CD14-positive monocyte (primary cell): ENCODE measurements around the gene NRSN1. TPM values are rescaled to one million over a fixed set of nuclear protein-coding genes. Genes with fewer than 3 reads are reported as not detected.

ENCODE experiments used
- DNase-seq, 3 donors: peaks; one replicate each; pipeline ENCODE4 v3.0.0-alpha.2; 2011 to 2022
- H2AFZ ChIP-seq: 2 replicates; pipeline ENCODE4 v1.6.0; 2012; ENCODE audit warnings: mild to moderate bottlenecking, low read depth, low read length, inconsistent platforms; ENCODE audit not compliant: insufficient read depth, poor library complexity, severe bottlenecking
- H3K27ac ChIP-seq, 2 donors: 1 replicate in 1 of 2; 2 replicates in 1 of 2; pipeline ENCODE4 v1.5.1; 2012 to 2013; ENCODE audit warnings: low read length in 2 of 2, control low read depth in 1 of 2, inconsistent platforms in 1 of 2, low read depth in 1 of 2, mild to moderate bottlenecking in 1 of 2
- H3K27me3 ChIP-seq, 2 donors: one replicate each; pipeline versions ENCODE4 v1.6.0 to v1.6.1; 2011 to 2013; ENCODE audit warnings: low read length in 2 of 2; ENCODE audit not compliant: control insufficient read depth in 2 of 2, insufficient read depth in 2 of 2
- H3K36me3 ChIP-seq, 2 donors: replicated peaks in 1 of 2; 1 replicate in 1 of 2; 2 replicates in 1 of 2; pipeline versions ENCODE4 v1.5.1 to v1.6.1; 2012 to 2013; ENCODE audit warnings: low read length in 2 of 2, control low read depth in 1 of 2, inconsistent platforms in 1 of 2, mild to moderate bottlenecking in 1 of 2; ENCODE audit not compliant: insufficient read depth in 2 of 2, control insufficient read depth in 1 of 2
- H3K4me1 ChIP-seq, 2 donors: 1 replicate in 1 of 2; 2 replicates in 1 of 2; pipeline versions ENCODE4 v1.5.1 to v1.6.1; 2012 to 2013; ENCODE audit warnings: low read length in 2 of 2, control low read depth in 1 of 2, inconsistent platforms in 1 of 2, mild to moderate bottlenecking in 1 of 2, moderate library complexity in 1 of 2; ENCODE audit not compliant: insufficient read depth in 2 of 2, control insufficient read depth in 1 of 2
- H3K4me2 ChIP-seq: replicated peaks from 2 replicates; pipeline ENCODE3; 2012; ENCODE audit warnings: low read length, moderate library complexity, mild to moderate bottlenecking; ENCODE audit not compliant: poor library complexity, severe bottlenecking; ENCODE audit errors: extremely low read depth
- H3K4me3 ChIP-seq, 3 experiments: fragments of 200-600 bp in 1 of 3; sonication (generic) in 1 of 3; replicated peaks in 1 of 3; 1 replicate in 2 of 3; 2 replicates in 1 of 3; pipeline ENCODE4 v1.5.1; 2011 to 2013; ENCODE audit warnings: low read length in 3 of 3, mild to moderate bottlenecking in 3 of 3, control low read depth in 2 of 3, low read depth in 2 of 3, inconsistent platforms in 1 of 3, moderate library complexity in 1 of 3
- H3K79me2 ChIP-seq: 2 replicates; pipeline ENCODE4 v1.6.0; 2012; ENCODE audit warnings: mild to moderate bottlenecking, control low read depth, inconsistent platforms, low read length, moderate library complexity; ENCODE audit not compliant: insufficient read depth
- H3K9ac ChIP-seq: 2 replicates; pipeline ENCODE4 v1.6.0; 2017; ENCODE audit warnings: low read length, mild to moderate bottlenecking; ENCODE audit not compliant: insufficient read depth, poor library complexity, severe bottlenecking
- H3K9me3 ChIP-seq, 2 donors: replicated peaks in 1 of 2; 1 replicate in 1 of 2; 2 replicates in 1 of 2; pipeline versions ENCODE4 v1.5.1 to v1.6.1; 2012 to 2013; ENCODE audit warnings: low read length in 2 of 2, control low read depth in 1 of 2; ENCODE audit not compliant: control insufficient read depth in 1 of 2, insufficient read depth in 1 of 2
- H4K20me1 ChIP-seq: 2 replicates; pipeline ENCODE4 v1.6.0; 2012; ENCODE audit warnings: mild to moderate bottlenecking, low read length, control low read depth, moderate library complexity; ENCODE audit not compliant: insufficient read depth
- H3K27ac Mint-ChIP-seq, 7 donors: one replicate each; pipeline ENCODE4 v1.8.0; 2020; ENCODE audit warnings: mild to moderate bottlenecking in 7 of 7, mixed read lengths in 7 of 7, moderate library complexity in 6 of 7, inconsistent platforms in 2 of 7
- H3K27me3 Mint-ChIP-seq, 3 donors: one replicate each; pipeline ENCODE4 v1.8.0; 2021 to 2022; ENCODE audit warnings: low read depth in 3 of 3, mild to moderate bottlenecking in 3 of 3, mixed read lengths in 3 of 3, moderate library complexity in 3 of 3, inconsistent platforms in 1 of 3
- H3K36me3 Mint-ChIP-seq, 2 donors: one replicate each; pipeline ENCODE4 v1.8.0; 2020; ENCODE audit warnings: mixed read lengths in 2 of 2, inconsistent platforms in 1 of 2, mild to moderate bottlenecking in 1 of 2
- H3K4me1 Mint-ChIP-seq: one replicate; pipeline ENCODE4 v1.8.0; 2020; ENCODE audit warnings: mild to moderate bottlenecking, mixed read lengths
- H3K4me3 Mint-ChIP-seq, 2 donors: one replicate each; pipeline ENCODE4 v1.8.0; 2020; ENCODE audit warnings: mild to moderate bottlenecking in 2 of 2, mixed read lengths in 2 of 2, moderate library complexity in 1 of 2
- H3K9me3 Mint-ChIP-seq, 7 donors: one replicate each; pipeline ENCODE4 v1.8.0; 2020 to 2022; ENCODE audit warnings: mixed read lengths in 7 of 7, mild to moderate bottlenecking in 6 of 7, moderate library complexity in 6 of 7, inconsistent platforms in 2 of 7
- WGBS: methylation state at CpG from one replicate; pipeline ENCODE4 v1.1.5; 2013; ENCODE audit warnings: missing lambda C conversion rate; ENCODE audit not compliant: insufficient coverage; 5-methylcytosine and 5-hydroxymethylcytosine counted together
- intact Hi-C, 2 donors: fragments of 100-400 bp; cut with micrococcal nuclease; formaldehyde crosslinking; loops; one replicate each; pipeline versions ENCODE4 v1.15.0 to v1.15.1; 2023
- polyA plus RNA-seq, 3 donors: library from polyadenylated mRNA; depleted of rRNA in 1 of 3; unstranded in 2 of 3; stranded (reverse) in 1 of 3; fragments of 300-500 nt in 2 of 3; fragments of >200 nt in 1 of 3; fragmentation: Illumina TruSeq in 2 of 3; gene quantifications; 1 replicate in 2 of 3; 2 replicates in 1 of 3; pipeline ENCODE4 v1.2.3, GENCODE V29; 2012 to 2021
- TF ChIP-seq, protein P1 (sequence below): fragments of 200-600 bp; IDR thresholded peaks from one replicate; pipeline ENCODE4 v1.8.0; 2022; ENCODE audit warnings: antibody characterized with exemption, mild to moderate bottlenecking

Gene NRSN1
- polyA plus RNA-seq, 3 donors = not detected

DNA sequence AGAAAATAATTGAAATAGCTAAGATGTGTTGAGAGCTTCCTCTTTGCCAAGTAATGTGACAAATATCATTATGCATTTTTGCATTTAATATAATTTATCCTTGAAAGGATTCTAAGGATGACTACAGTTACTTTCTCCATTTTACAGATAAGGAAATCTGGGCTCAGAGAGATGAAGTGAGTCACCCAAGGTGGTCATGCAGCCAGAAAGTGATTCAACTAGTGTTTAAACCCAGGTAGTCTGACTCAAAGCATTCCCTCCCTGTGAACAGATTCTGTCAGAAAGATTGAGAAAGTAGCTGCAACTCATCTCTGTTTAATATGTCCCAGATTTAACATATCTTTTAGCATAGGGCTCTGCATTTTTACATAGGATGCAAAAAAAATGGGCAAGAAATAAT, 28.1 kb downstream of the NRSN1 start:
- no peak overlapping the region for H2AFZ ChIP-seq
- H3K4me1 Mint-ChIP-seq = no peaks in the 10 kb centered on the region
- H3K4me3 Mint-ChIP-seq = no peak overlapping the region
- TF ChIP-seq, protein P1, sequence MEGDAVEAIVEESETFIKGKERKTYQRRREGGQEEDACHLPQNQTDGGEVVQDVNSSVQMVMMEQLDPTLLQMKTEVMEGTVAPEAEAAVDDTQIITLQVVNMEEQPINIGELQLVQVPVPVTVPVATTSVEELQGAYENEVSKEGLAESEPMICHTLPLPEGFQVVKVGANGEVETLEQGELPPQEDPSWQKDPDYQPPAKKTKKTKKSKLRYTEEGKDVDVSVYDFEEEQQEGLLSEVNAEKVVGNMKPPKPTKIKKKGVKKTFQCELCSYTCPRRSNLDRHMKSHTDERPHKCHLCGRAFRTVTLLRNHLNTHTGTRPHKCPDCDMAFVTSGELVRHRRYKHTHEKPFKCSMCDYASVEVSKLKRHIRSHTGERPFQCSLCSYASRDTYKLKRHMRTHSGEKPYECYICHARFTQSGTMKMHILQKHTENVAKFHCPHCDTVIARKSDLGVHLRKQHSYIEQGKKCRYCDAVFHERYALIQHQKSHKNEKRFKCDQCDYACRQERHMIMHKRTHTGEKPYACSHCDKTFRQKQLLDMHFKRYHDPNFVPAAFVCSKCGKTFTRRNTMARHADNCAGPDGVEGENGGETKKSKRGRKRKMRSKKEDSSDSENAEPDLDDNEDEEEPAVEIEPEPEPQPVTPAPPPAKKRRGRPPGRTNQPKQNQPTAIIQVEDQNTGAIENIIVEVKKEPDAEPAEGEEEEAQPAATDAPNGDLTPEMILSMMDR = no peak
- H4K20me1 ChIP-seq = no peaks in the 10 kb centered on the region
- H3K27ac Mint-ChIP-seq = no peak overlapping the region
- no peaks in the 10 kb centered on the region for H3K4me1 ChIP-seq
- H3K36me3 Mint-ChIP-seq = no peaks in the 10 kb centered on the region
- H3K36me3 ChIP-seq = no peaks in the 10 kb centered on the region
- H3K9me3 ChIP-seq = peaks cover 0 to 6% of the 10 kb centered on the region in 2 donors
- no peak overlapping the region for H3K9ac ChIP-seq
- peaks cover 0 to 7% (median 4%) of the 10 kb centered on the region in 7 donors for H3K9me3 Mint-ChIP-seq
- no peaks in the 10 kb centered on the region for H3K79me2 ChIP-seq
- H3K4me3 ChIP-seq = no peak overlapping the region
- H3K27me3 Mint-ChIP-seq = peaks cover 0 to 3% (median 1%) of the 10 kb centered on the region in 3 donors
- intact Hi-C loops = no loop called here
- no peak for DNase-seq
- no peak overlapping the region for H3K27ac ChIP-seq
- no peak overlapping the region for H3K4me2 ChIP-seq
- no peaks in the 10 kb centered on the region for H3K27me3 ChIP-seq

DNA sequence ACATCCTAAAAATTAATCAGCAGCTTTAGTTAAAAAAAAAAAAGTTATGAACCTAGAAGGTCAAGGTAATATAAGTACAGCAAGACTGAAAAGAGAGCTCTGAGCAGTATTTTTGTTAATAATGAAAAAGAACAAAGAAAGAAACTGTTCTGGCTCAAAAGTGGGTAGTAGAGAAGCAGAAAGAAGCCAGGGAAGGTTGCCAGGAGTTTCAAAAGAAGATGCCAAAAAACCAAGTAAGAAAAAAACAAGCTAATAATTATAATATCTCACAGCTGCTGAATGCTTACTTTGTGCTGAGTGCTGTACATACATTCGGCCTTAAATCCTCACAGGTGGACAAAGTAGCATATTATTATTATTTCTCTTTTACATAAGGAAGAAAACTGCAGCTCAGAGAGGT, 31.9 kb downstream of the NRSN1 start:
- H3K36me3 ChIP-seq = no peaks in the 10 kb centered on the region
- H3K4me2 ChIP-seq = no peak overlapping the region
- H3K4me1 ChIP-seq = no peaks in the 10 kb centered on the region
- H3K4me1 Mint-ChIP-seq = no peaks in the 10 kb centered on the region
- H3K27me3 ChIP-seq = no peaks in the 10 kb centered on the region
- no peaks in the 10 kb centered on the region for H4K20me1 ChIP-seq
- TF ChIP-seq, protein P1 = no peak
- H3K9me3 Mint-ChIP-seq = peaks cover 0 to 5% (median 0%) of the 10 kb centered on the region in 7 donors
- no peak overlapping the region for H3K4me3 Mint-ChIP-seq
- intact Hi-C loops = no loop called here
- DNase-seq = no peak
- no peak overlapping the region for H3K27ac ChIP-seq
- H3K79me2 ChIP-seq = no peaks in the 10 kb centered on the region
- whole genome bisulfite sequencing = no CpG with 5 or more reads among the region's 1 CpG
- H3K4me3 ChIP-seq = no peak overlapping the region
- H3K9ac ChIP-seq = no peak overlapping the region
- no peak overlapping the region for H2AFZ ChIP-seq
- no peaks in the 10 kb centered on the region for H3K27me3 Mint-ChIP-seq
- no peaks in the 10 kb centered on the region for H3K36me3 Mint-ChIP-seq
- peaks cover 0 to 4% of the 10 kb centered on the region in 2 donors for H3K9me3 ChIP-seq
- H3K27ac Mint-ChIP-seq = no peak overlapping the region
